CD1c-positive myeloid dendritic cell (primary cell): Measurements from ENCODE around the gene ASF1B.

Experiments used
- DNase-seq: peaks from one replicate; pipeline ENCODE4 v3.0.0-alpha.2; 2016; ENCODE audit errors: extremely low spot score

The ASF1B gene

GRCh38 chr19:14088634-14089411 lies 47.6 kb downstream of the ASF1B start:
- no peak for DNase-seq

DNA sequence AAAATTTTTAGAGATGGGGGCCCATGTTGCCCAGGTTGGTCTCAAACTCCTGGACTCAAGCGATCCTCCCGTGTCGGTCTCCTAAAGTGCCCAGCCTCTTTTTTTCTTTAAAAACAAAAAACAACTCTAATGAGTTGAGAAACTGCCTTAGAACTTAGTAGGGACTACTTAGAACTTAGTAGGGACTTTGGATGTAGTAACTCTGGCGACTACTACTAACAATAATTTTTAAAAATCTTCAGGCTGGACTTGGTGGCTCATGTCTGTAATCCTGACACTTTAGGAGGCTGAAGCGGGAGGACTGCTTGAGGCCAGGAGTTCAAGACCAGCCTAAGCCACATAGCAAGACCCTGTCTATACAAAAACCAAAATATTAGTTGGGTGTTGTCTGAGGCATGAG lies 50.3 kb downstream of the ASF1B start:
- DNase-seq = no peak

DNA sequence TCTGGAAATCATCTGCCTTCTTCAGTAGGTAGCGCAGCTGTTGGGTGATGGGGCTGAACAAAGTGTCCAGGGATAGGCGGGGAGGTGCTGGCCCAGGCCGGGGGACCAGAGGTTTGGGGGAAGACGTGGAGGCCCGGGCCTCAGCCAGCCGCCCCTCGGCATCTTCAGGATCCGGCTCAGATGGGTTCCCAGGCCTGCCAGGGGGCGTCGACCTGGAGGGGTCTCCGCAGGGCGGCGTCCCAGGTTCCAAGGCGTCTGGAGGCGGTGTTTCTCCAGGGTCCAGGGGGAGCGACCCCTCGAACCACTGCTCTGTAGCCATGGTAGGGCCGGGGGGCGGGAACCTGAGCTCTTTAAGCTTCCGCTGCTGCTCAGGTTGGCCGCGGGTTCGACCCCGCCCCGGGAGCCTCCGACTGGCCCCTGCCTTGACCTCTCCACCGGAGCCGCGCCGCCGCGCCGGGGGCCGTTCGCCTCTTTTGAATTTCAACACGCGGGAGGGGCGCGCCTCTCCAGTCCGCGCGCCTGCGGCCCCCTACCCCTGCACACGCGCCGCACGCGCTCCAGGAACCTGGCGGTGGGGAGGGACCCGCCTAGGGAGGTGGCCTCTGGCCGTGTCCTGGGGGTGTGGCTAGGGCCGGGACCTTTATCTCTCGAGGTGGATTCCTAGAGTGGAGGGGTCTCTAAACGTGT lies 50.9 kb downstream of the ASF1B start, which contains the start of gene C19orf67:
TSS of gene C19orf67 (minus strand) at position 475 of the 687 bp plus-strand sequence. CDS start at position 319, 156 bp downstream.
- DNase-seq = no peak

DNA sequence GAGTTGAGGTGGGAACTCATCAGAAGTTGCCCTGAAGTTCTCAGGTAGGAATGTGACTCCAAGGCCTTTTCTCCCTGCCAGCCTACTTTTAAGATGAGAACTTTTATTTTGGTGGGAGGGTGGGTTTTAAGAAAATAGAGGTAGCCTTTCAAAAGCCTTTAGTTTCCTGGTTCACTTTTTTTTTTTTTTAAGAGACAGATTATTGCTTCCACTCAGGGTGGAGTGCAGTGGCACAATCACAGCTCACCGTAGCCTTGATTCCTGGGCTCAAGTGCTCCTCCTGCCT lies 53.8 kb downstream of the ASF1B start:
- DNase-seq = no peak

- peak; percentile 58 for DNase-seq
These were observed 54.4 kb downstream of the ASF1B start for GRCh38 chr19:14081797-14082674.

DNA sequence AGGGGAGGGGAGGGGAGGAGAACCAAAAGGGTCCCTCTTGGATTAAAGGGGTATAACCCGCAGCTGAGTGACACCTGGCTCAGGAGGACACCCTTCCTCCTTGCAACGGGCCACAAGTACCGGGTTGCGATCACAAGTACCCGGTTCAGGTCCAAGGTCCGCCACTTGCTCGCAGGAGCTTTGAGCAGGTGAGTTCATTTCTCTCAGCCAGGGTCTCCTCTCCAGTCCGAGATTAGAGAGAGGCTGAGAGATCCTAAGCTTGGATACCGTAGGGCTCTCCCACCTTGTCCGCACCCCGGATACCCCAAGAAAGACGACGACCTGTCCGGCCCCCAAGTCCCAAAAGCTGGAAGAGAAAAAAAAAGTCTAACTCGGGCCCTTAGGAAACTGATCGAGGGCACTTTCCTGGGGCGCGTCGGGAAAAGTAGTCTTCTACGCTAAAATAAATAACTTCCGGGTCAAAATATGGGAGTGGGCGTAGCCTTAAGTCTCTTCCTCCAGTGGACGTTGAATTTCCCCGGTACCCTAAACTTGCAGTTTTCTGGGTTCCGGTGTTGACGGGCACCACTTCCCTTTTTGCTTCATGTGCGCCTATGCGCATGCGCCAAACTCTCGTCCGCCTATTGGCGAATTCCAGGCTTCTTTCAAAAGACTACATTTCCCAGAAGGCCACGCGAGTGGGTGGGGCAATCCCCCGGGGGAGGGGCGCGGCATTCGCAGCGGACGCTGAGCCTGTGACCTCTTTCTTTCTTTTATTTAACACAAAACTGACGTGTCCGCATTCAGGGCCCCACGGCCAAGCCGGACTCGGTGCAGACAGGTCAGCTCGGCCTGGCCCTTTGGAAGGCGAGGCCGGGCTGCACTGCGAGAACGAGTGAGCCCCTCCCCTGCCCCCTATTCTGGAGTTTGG lies 55.2 kb downstream of the ASF1B start:
- peak; percentile 100 for DNase-seq

DNA sequence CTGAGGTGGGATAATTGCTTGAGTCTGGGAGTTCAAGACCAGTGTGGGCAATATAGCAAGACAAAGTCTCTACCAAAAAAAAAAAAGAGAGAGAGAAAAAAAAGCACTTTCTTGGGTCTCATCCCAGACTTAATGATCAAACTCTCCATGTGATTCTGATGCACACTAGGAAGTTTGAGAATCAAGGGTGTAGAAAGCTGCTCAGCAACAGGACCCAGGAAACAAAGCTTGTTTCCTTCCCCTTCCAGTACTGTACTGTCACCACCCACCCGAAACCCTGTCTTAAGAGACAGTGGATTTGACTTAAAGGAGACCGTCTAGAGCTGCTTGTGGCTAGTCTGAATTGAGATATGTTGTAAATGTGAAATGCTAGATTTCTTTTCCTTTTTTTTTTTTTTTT lies 58.0 kb downstream of the ASF1B start:
- DNase-seq = peak; percentile 76

GRCh38 chr19:14073925-14074838 lies 62.2 kb downstream of the ASF1B start:
- DNase-seq = peak; percentile 63

GRCh38 chr19:14073261-14073924 lies 63.0 kb downstream of the ASF1B start:
- peak; percentile 88 for DNase-seq

DNA sequence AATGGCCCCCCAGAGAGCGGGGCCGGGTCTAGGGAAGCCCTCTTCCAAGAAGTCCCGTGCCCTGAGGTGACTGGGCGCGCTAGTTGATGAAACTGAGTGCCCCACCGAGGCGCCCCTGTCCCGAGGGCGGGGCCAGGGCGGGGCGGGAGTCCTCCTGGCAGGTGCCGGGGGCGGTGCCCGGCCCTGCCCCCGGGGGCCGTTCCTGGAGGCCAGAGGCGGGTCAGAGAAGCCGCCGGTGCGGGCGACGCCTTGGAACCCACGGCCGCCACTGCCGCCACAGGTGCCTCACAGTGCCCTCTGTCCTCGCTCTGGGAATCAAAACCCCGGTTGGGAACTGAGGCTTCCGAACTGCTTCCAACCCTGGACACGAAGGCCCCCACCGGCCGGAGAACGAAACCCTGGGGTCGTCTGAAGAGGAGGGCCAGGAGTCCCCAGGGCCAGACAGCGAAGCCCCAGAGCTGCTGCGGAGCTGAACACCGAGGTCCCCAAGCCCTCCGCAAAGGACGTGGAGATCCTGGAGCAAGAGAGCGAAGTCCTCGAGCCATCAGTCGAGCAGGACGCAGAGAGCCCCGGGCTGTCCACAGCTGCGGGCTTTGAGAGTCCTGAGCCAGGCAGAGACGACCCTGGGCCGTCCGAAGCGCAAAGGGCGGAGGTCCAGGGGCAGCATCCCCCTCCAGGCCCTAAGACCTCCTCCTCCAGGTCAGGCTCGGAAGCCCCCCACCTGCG lies 63.7 kb downstream of the ASF1B start, which contains the start of gene MISP3:
TSS of gene MISP3 (plus strand) at position 252 of the 726 bp plus-strand sequence. CDS start 524 bp downstream, outside the sequence.
- peak; percentile 33 for DNase-seq

GRCh38 chr19:14070268-14071050 lies 65.9 kb downstream of the ASF1B start:
- no peak for DNase-seq
